GM19328 (cell line): ENCODE data around the gene CRYM.
"Not testable (repeated sequence)": the region's sequence is repeated elsewhere in the genome, so short reads cannot be mapped to it uniquely, and the experiment has no call there.

Experiments
- ATAC-seq: cut with Tn5 transposase; IDR thresholded peaks from one replicate; pipeline ENCODE4 v1.9.1; 2021; ENCODE audit warnings: mild to moderate bottlenecking, moderate library complexity; ENCODE audit not compliant: unreplicated experiment

CRYM gene

GRCh38 chr16:21250072-21250923 is 27.8 kb downstream of the CRYM start:
- ATAC-seq: no peak

- not testable (repeated sequence) for ATAC-seq
Measured at GRCh38 chr16:21248179-21248578, 29.9 kb downstream of the CRYM start.

GRCh38 chr16:21244518-21245215 is 33.4 kb downstream of the CRYM start:
- no peak for ATAC-seq

GRCh38 chr16:21242756-21243155 is 35.3 kb downstream of the CRYM start:
- no peak for ATAC-seq

- ATAC-seq: no peak
Measured at GRCh38 chr16:21239646-21240045, 38.4 kb downstream of the CRYM start.

GRCh38 chr16:21236831-21237230 is 41.3 kb downstream of the CRYM start:
- ATAC-seq: no peak

- ATAC-seq: no peak
Measured at GRCh38 chr16:21235199-21235585, 42.9 kb downstream of the CRYM start.

GRCh38 chr16:21233521-21234150 is 44.5 kb downstream of the CRYM start, which contains the start of gene ANKS4B:
TSS of gene ANKS4B (plus strand) at chr16:21233699. CDS start at chr16:21233738, 39 bp downstream.
- no peak for ATAC-seq

- no peak for ATAC-seq
Measured at GRCh38 chr16:21233045-21233520, 45.0 kb downstream of the CRYM start.

- ATAC-seq: no peak
Measured at GRCh38 chr16:21228361-21228872, 49.7 kb downstream of the CRYM start.

- ATAC-seq: no peak
Measured at GRCh38 chr16:21227866-21228265, 50.2 kb downstream of the CRYM start.

GRCh38 chr16:21226749-21227148 is 51.3 kb downstream of the CRYM start:
- ATAC-seq: no peak

- ATAC-seq: no peak
Measured at GRCh38 chr16:21224800-21225199, 53.3 kb downstream of the CRYM start.

- ATAC-seq: no peak
Measured at GRCh38 chr16:21223787-21224186, 54.3 kb downstream of the CRYM start.

GRCh38 chr16:21222495-21223337 is 55.4 kb downstream of the CRYM start:
- no peak for ATAC-seq

- ATAC-seq: no peak
Measured at GRCh38 chr16:21219551-21219950, 58.5 kb downstream of the CRYM start.

- no peak for ATAC-seq
Measured at GRCh38 chr16:21218153-21218552, 59.9 kb downstream of the CRYM start.

- no peak for ATAC-seq
Measured at GRCh38 chr16:21217121-21217520, 61.0 kb downstream of the CRYM start.

- no peak for ATAC-seq
Measured at GRCh38 chr16:21214086-21214485, 64.0 kb downstream of the CRYM start.

- no peak for ATAC-seq
Measured at GRCh38 chr16:21211486-21211885, 66.6 kb downstream of the CRYM start, which contains the start of gene ZP2. TSS of gene ZP2 (minus strand) at chr16:21211574. CDS start at chr16:21211547, 27 bp downstream.
